Peyer's patch (tissue), 4 donors: ENCODE measurements around the gene APCS.

Experiments
- CTCF ChIP-seq, 6 experiments: fragments of 450-650 bp in 4 of 6; fragments of 200-600 bp in 2 of 6; sonication (generic) in 1 of 6; IDR thresholded peaks; one replicate each; pipeline ENCODE4 v1.5.1; 2017 to 2019; ENCODE audit warnings: antibody characterized with exemption in 6 of 6, mild to moderate bottlenecking in 3 of 6, moderate library complexity in 1 of 6
- POLR2A ChIP-seq, 2 donors: fragments of 450-650 bp; IDR thresholded peaks; one replicate each; pipeline ENCODE4 v1.5.1; 2017; ENCODE audit warnings: antibody characterized with exemption in 2 of 2, mild to moderate bottlenecking in 2 of 2, moderate library complexity in 2 of 2

- TF ChIP-seq POLR2A (IDR thresholded peaks at IDR 0.05) (no peak), CTCF (IDR thresholded peaks at IDR 0.05) (no peak)
Observed at GRCh38 chr1:159587461-159587951, at the start of gene APCS.
